PFSK-1 (cell line): ENCODE data around the gene RSPO3.

Experiments
- FOXP2 ChIP-seq: optimal IDR thresholded peaks from 2 replicates; pipeline ENCODE3; 2011; ENCODE audit warnings: borderline replicate concordance, control low read depth, inconsistent platforms; ENCODE audit not compliant: insufficient read depth; ENCODE audit errors: extremely low read length, extremely low read depth
- POLR2AphosphoS5 ChIP-seq: IDR thresholded peaks from 2 replicates; pipeline ENCODE4 v1.6.1; 2012; ENCODE audit warnings: low read depth, mild to moderate bottlenecking, control low read depth, low read length, moderate library complexity
- SIN3A ChIP-seq: IDR thresholded peaks from 2 replicates; pipeline ENCODE4 v1.6.1; 2012; ENCODE audit warnings: mild to moderate bottlenecking, low read length, moderate library complexity, borderline replicate concordance; ENCODE audit not compliant: insufficient read depth
- TAF1 ChIP-seq: IDR thresholded peaks from 2 replicates; pipeline ENCODE4 v1.6.1; 2012; ENCODE audit warnings: low read length, control low read depth, borderline replicate concordance; ENCODE audit not compliant: insufficient read depth
- TF ChIP-seq, protein P1 (sequence below), 2 experiments: IDR thresholded peaks; 2 replicates each; pipeline versions ENCODE4 v1.6.1 to v1.8.0; 2011 to 2012; ENCODE audit warnings: low read depth in 2 of 2, low read length in 2 of 2, control low read depth in 1 of 2, inconsistent platforms in 1 of 2, mild to moderate bottlenecking in 1 of 2, moderate library complexity in 1 of 2; ENCODE audit not compliant: insufficient read depth in 1 of 2

RSPO3 gene

GRCh38 chr6:127198549-127198948, 80.1 kb downstream of the RSPO3 start:
- no peak for TF ChIP-seq POLR2AphosphoS5
- TF ChIP-seq TAF1: no peak
- TF ChIP-seq FOXP2: no peak
- TF ChIP-seq SIN3A: no peak
- TF ChIP-seq, protein P1, sequence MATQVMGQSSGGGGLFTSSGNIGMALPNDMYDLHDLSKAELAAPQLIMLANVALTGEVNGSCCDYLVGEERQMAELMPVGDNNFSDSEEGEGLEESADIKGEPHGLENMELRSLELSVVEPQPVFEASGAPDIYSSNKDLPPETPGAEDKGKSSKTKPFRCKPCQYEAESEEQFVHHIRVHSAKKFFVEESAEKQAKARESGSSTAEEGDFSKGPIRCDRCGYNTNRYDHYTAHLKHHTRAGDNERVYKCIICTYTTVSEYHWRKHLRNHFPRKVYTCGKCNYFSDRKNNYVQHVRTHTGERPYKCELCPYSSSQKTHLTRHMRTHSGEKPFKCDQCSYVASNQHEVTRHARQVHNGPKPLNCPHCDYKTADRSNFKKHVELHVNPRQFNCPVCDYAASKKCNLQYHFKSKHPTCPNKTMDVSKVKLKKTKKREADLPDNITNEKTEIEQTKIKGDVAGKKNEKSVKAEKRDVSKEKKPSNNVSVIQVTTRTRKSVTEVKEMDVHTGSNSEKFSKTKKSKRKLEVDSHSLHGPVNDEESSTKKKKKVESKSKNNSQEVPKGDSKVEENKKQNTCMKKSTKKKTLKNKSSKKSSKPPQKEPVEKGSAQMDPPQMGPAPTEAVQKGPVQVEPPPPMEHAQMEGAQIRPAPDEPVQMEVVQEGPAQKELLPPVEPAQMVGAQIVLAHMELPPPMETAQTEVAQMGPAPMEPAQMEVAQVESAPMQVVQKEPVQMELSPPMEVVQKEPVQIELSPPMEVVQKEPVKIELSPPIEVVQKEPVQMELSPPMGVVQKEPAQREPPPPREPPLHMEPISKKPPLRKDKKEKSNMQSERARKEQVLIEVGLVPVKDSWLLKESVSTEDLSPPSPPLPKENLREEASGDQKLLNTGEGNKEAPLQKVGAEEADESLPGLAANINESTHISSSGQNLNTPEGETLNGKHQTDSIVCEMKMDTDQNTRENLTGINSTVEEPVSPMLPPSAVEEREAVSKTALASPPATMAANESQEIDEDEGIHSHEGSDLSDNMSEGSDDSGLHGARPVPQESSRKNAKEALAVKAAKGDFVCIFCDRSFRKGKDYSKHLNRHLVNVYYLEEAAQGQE (IDR thresholded peaks at IDR 0.05; ENCODE audit: insufficient read depth in 1 of 2, low read depth in 2 of 2, low read length in 2 of 2): no peak

DNA sequence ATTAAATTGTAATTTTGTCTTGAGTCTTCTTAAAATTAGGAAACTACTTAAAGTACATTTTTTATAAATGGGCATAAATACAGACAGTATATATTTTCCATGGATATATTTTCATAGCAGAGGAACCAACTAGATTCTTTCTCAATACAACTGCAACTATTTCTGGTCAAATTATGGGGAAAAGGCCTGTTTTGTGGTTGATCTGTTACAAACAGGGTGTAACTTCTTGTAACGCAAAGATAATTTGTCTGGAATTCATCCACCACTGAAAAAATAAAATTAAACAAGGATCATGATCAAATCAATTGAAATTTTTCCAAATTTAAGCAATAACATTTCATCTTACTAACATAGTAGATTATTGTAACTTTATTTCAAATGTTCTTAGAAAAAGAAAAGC, 81.0 kb downstream of the RSPO3 start:
- TF ChIP-seq FOXP2 (no peak), SIN3A (no peak), TAF1 (no peak), POLR2AphosphoS5 (no peak)
- TF ChIP-seq, protein P1 (IDR thresholded peaks at IDR 0.05; ENCODE audit: insufficient read depth in 1 of 2, low read depth in 2 of 2, low read length in 2 of 2): no peak

- TF ChIP-seq TAF1 (no peak), SIN3A (no peak), FOXP2 (no peak)
- TF ChIP-seq, protein P1 (IDR thresholded peaks at IDR 0.05; ENCODE audit: insufficient read depth in 1 of 2, low read depth in 2 of 2, low read length in 2 of 2): no peak
Observed at GRCh38 chr6:127200114-127200513, 81.6 kb downstream of the RSPO3 start.

GRCh38 chr6:127201321-127201720, 82.8 kb downstream of the RSPO3 start:
- TF ChIP-seq POLR2AphosphoS5: no peak
- no peak for TF ChIP-seq TAF1
- TF ChIP-seq FOXP2: no peak
- no peak for TF ChIP-seq SIN3A
- TF ChIP-seq, protein P1 (IDR thresholded peaks at IDR 0.05; ENCODE audit: insufficient read depth in 1 of 2, low read depth in 2 of 2, low read length in 2 of 2): no peak

DNA sequence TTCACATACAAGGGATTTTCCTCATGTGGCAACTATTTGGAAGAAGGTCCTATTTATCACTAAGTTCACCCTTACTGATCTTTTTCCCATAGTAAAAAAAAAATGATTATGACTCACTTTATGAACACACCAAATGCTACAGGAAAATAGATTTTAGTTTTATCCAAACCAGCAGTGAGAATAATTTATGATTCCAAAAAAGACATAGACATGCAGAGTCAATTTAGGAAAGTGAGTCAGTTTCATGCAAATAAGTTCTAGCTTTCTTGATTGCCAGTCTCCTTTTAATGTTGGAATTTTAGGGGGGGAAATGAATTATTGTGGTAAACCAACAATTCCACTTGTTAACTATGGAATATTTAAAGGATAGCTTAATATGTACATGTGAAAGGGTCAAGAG, 84.2 kb downstream of the RSPO3 start:
- no peak for TF ChIP-seq TAF1
- no peak for TF ChIP-seq SIN3A
- no peak for TF ChIP-seq POLR2AphosphoS5
- TF ChIP-seq FOXP2: no peak
- TF ChIP-seq, protein P1 (IDR thresholded peaks at IDR 0.05; ENCODE audit: insufficient read depth in 1 of 2, low read depth in 2 of 2, low read length in 2 of 2): no peak
